ENCODE data around the gene KLF12.

Gene KLF12

GRCh38 chr13:74102691-74103090 is 31.5 kb downstream of the KLF12 start:
- DNase-seq (ENCODE audit: low read depth), result no peak

- no peak for DNase-seq (ENCODE audit: low read depth)
These were observed 32.8 kb downstream of the KLF12 start for GRCh38 chr13:74101436-74101835.

GRCh38 chr13:74098077-74098476 is 36.1 kb downstream of the KLF12 start:
- DNase-seq (ENCODE audit: low read depth), result no peak

- no peak for DNase-seq (ENCODE audit: low read depth)
These were observed 37.1 kb downstream of the KLF12 start for GRCh38 chr13:74097116-74097515.

GRCh38 chr13:74093691-74094090 is 40.5 kb downstream of the KLF12 start:
- no peak for DNase-seq (ENCODE audit: low read depth)

GRCh38 chr13:74092711-74093110 is 41.5 kb downstream of the KLF12 start:
- DNase-seq (ENCODE audit: low read depth), result no peak

GRCh38 chr13:74090869-74091605 is 43.2 kb downstream of the KLF12 start:
- DNase-seq (ENCODE audit: low read depth), result no peak

- no peak for DNase-seq (ENCODE audit: low read depth)
These were observed 43.8 kb downstream of the KLF12 start for GRCh38 chr13:74090397-74090796.

GRCh38 chr13:74087357-74087756 is 46.8 kb downstream of the KLF12 start:
- DNase-seq (ENCODE audit: low read depth), result no peak

Measured in stimulated activated CD8-positive, alpha-beta memory T cell treated with anti-CD3 and anti-CD28 coated beads, Interleukin-15, amount 100 ng/mL, for 24 hours (primary cell).